Measurements from ENCODE around the gene UNC45A.

- TF ChIP-seq, protein P1, sequence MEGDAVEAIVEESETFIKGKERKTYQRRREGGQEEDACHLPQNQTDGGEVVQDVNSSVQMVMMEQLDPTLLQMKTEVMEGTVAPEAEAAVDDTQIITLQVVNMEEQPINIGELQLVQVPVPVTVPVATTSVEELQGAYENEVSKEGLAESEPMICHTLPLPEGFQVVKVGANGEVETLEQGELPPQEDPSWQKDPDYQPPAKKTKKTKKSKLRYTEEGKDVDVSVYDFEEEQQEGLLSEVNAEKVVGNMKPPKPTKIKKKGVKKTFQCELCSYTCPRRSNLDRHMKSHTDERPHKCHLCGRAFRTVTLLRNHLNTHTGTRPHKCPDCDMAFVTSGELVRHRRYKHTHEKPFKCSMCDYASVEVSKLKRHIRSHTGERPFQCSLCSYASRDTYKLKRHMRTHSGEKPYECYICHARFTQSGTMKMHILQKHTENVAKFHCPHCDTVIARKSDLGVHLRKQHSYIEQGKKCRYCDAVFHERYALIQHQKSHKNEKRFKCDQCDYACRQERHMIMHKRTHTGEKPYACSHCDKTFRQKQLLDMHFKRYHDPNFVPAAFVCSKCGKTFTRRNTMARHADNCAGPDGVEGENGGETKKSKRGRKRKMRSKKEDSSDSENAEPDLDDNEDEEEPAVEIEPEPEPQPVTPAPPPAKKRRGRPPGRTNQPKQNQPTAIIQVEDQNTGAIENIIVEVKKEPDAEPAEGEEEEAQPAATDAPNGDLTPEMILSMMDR (IDR thresholded peaks at IDR 0.05), result peak; percentile 50 to 76 (median 74)
- TF ChIP-seq POLR2A (IDR thresholded peaks at IDR 0.05), result no peak
Observed at GRCh38 chr15:90902040-90902839, 32.8 kb upstream of the UNC45A start.
